Skin epidermis (tissue), 12 donors: ENCODE results near the gene SLC2A11.

Source experiments
- H3K27ac ChIP-seq, 21 experiments: fragments of 200-600 bp; sonication (generic) in 11 of 21; one replicate each; pipeline ENCODE4 v1.5.0; 2020; ENCODE audit warnings: mild to moderate bottlenecking in 3 of 21, inconsistent platforms in 2 of 21, moderate library complexity in 2 of 21
- H3K4me3 ChIP-seq, 7 experiments: fragments of 200-600 bp; sonication (generic) in 2 of 7; one replicate each; pipeline ENCODE4 v1.5.0; 2020; ENCODE audit warnings: inconsistent platforms in 2 of 7, mild to moderate bottlenecking in 2 of 7, moderate library complexity in 1 of 7

The SLC2A11 gene

DNA sequence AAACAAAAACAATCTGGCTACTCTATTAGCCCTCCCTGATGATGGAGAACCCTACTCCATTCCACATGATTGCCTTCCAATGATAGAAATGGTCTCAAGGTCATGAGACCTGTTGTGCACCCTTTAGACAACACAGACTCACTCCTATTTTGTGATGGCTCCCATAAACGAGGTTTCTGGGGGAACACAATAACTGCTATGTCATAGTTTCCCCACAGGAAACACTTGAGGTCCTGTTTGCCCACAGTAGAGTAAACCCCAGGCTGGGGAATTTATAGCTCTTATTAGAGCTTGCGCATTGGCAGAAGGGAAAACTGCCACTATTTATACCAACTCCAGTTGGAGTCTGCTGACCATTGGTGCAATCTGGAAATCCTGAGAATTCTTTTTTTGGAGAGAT, 65.2 kb downstream of the SLC2A11 start:
- no peak overlapping the region for H3K4me3 ChIP-seq
- no peak overlapping the region for H3K27ac ChIP-seq

DNA sequence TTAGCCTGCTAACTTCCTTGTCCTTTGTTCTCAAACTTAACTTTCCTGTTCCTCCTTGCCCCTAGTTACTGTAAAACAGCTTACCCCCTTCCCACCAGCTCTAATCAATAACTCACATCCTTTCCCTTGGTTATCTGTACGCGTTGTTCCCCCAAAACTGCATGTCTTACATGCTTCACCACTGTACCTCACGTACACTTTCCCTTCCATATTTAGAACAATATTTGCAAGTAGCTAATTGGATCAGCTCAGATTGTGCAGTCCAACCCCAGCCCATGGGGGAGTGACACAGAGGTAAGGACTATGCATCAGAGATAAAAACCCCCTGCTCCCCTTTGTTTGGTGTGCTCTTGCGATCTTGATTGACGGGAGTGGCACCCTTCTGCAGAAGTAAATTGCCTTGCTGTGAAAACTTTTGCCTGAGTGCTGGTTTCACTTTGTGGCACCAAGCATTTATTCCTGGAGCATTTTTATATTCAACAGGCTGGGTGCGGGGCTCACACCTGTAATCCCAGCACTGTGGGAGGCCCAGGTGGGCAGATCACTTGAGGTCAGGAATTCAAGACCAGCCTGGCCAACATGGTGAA, 67.4 kb downstream of the SLC2A11 start:
- H3K4me3 ChIP-seq: no peak overlapping the region
- no peak overlapping the region for H3K27ac ChIP-seq

DNA sequence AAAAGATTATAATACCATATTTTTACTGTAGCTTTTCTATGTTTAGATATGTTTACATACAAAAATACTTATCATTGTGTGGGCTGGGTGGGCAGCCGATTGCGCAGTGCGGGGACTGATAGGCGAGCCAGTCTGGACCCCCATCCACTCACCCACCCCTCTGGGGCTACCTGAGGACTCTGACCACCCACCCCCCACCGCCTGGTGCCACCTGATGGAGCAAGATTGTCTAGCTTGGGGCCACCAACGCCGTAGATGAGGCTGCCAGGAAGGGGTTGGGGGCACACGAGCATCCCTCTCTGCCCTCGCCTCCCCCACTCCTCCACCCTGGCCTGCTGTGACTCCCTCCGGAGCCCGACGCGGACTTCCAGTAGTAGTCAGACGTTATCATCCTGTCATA, 68.9 kb downstream of the SLC2A11 start:
- no peak overlapping the region for H3K27ac ChIP-seq
- no peak overlapping the region for H3K4me3 ChIP-seq
